Right forelimb (tissue), 1 donor: ENCODE data around the gene CTNND2.

Experiments used
- DNase-seq: peaks from one replicate; pipeline ENCODE4 v3.0.0-alpha.2; 2018

CTNND2 gene

GRCh38 chr5:11574787-11575186 is 329.5 kb downstream of the CTNND2 start:
- no peak for DNase-seq

- DNase-seq = no peak
Observed at GRCh38 chr5:11573140-11573992, 330.9 kb downstream of the CTNND2 start.

- DNase-seq = no peak
Observed at GRCh38 chr5:11564706-11565105, 339.5 kb downstream of the CTNND2 start.

- no peak for DNase-seq
Observed at GRCh38 chr5:11563822-11564221, 340.4 kb downstream of the CTNND2 start.

GRCh38 chr5:11560915-11561697 is 343.1 kb downstream of the CTNND2 start:
- no peak for DNase-seq

- DNase-seq = no peak
Observed at GRCh38 chr5:11557063-11557462, 347.2 kb downstream of the CTNND2 start.

- no peak for DNase-seq
Observed at GRCh38 chr5:11555171-11555570, 349.1 kb downstream of the CTNND2 start.

GRCh38 chr5:11547730-11548129 is 356.5 kb downstream of the CTNND2 start:
- no peak for DNase-seq

GRCh38 chr5:11547140-11547539 is 357.1 kb downstream of the CTNND2 start:
- no peak for DNase-seq

- no peak for DNase-seq
Observed at GRCh38 chr5:11540112-11540511, 364.1 kb downstream of the CTNND2 start.

- DNase-seq = no peak
Observed at GRCh38 chr5:11531811-11532555, 372.3 kb downstream of the CTNND2 start.

GRCh38 chr5:11528720-11529119 is 375.5 kb downstream of the CTNND2 start:
- DNase-seq = no peak

GRCh38 chr5:11527652-11528349 is 376.4 kb downstream of the CTNND2 start:
- DNase-seq = no peak

GRCh38 chr5:11525020-11525419 is 379.2 kb downstream of the CTNND2 start:
- no peak for DNase-seq

- DNase-seq = no peak
Observed at GRCh38 chr5:11524188-11524587, 380.1 kb downstream of the CTNND2 start.

GRCh38 chr5:11522796-11523195 is 381.4 kb downstream of the CTNND2 start:
- DNase-seq = no peak

GRCh38 chr5:11520241-11520930 is 383.9 kb downstream of the CTNND2 start:
- no peak for DNase-seq

- no peak for DNase-seq
Observed at GRCh38 chr5:11519236-11519635, 385.0 kb downstream of the CTNND2 start.

GRCh38 chr5:11518676-11519075 is 385.6 kb downstream of the CTNND2 start:
- DNase-seq = no peak

GRCh38 chr5:11514705-11515432 is 389.4 kb downstream of the CTNND2 start:
- no peak for DNase-seq

- DNase-seq = no peak
Observed at GRCh38 chr5:11511878-11512277, 392.4 kb downstream of the CTNND2 start.
